ENCODE data around the gene SMARCD1.

Gene SMARCD1

DNA sequence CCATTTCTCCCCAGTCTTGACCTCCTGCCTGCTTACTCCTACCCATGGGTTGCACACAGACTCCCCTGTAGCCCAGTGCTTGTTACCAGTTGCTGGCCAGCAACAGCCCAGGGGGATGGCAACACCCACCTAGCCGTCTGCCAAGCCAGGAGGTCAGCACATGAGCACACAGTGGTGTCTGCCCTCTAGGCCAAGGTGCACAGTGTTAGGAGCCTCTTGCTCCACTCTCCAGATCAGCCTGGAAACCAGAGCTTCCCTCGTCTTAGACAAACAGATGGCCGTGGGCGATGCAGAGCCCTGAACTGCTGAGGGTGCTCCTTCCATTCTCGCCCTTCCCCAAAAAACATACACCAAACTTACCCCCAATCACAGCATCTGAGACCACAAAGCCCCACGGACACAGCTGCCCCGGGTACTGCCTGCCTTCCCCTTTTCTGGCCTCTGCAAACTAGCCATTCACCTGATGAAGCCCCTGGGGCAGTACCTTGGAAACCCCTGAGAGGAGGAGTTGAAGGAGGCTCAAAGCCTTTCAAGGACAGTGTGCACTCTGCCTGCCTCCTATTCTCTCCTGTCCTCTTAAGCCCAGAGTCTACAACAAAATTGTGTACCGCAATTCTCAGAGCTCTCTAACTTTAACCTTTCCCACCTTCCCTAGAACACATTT is 17.6 kb downstream of the SMARCD1 start:
- H3K9me2 ChIP-seq (ENCODE audit: low read depth, low read length): no peaks in the 10 kb centered on the region
- H3K27ac ChIP-seq (ENCODE audit: low read depth, low read length, poor library complexity, severe bottlenecking): no peak overlapping the region
- H3K9ac ChIP-seq (ENCODE audit: low read length): no peak overlapping the region
- H4K20me1 ChIP-seq (ENCODE audit: insufficient read depth, low read length): no peaks in the 10 kb centered on the region
- no peak overlapping the region for H3K4me3 ChIP-seq (ENCODE audit: low read depth, low read length, poor library complexity, severe bottlenecking)
- H3K27me3 ChIP-seq (ENCODE audit: insufficient read depth, low read length): no peaks in the 10 kb centered on the region
- no peaks in the 10 kb centered on the region for H3F3A ChIP-seq (ENCODE audit: insufficient read depth, low read length)
- no peak overlapping the region for H2AFZ ChIP-seq (ENCODE audit: low read length)
- no peaks in the 10 kb centered on the region for H3K79me2 ChIP-seq (ENCODE audit: insufficient read depth, low read length)
- TF ChIP-seq EZH2 (IDR thresholded peaks at IDR 0.05; ENCODE audit: borderline replicate concordance, low read length) (no peak), CTCF (IDR thresholded peaks at IDR 0.05; ENCODE audit: low read length) (no peak)
- H3K4me2 ChIP-seq (ENCODE audit: low read length): no peak overlapping the region
- peaks cover 6% of the 10 kb centered on the region for H3K4me1 ChIP-seq (ENCODE audit: insufficient read depth, low read length, severe bottlenecking)
- H3K36me3 ChIP-seq (ENCODE audit: insufficient read depth, low read length): peaks cover 40% of the 10 kb centered on the region
- no peaks in the 10 kb centered on the region for H3K9me3 ChIP-seq (ENCODE audit: low read length)

GRCh38 chr12:50103351-50103750 is 18.2 kb downstream of the SMARCD1 start:
- H3K9me3 ChIP-seq (ENCODE audit: low read length): no peaks in the 10 kb centered on the region
- no peaks in the 10 kb centered on the region for H3F3A ChIP-seq (ENCODE audit: insufficient read depth, low read length)
- no peak overlapping the region for H3K27ac ChIP-seq (ENCODE audit: low read depth, low read length, poor library complexity, severe bottlenecking)
- no peaks in the 10 kb centered on the region for H3K27me3 ChIP-seq (ENCODE audit: insufficient read depth, low read length)
- no peak overlapping the region for H2AFZ ChIP-seq (ENCODE audit: low read length)
- no peaks in the 10 kb centered on the region for H4K20me1 ChIP-seq (ENCODE audit: insufficient read depth, low read length)
- no peaks in the 10 kb centered on the region for H3K9me2 ChIP-seq (ENCODE audit: low read depth, low read length)
- H3K4me3 ChIP-seq (ENCODE audit: low read depth, low read length, poor library complexity, severe bottlenecking): no peak overlapping the region
- no peak overlapping the region for H3K4me2 ChIP-seq (ENCODE audit: low read length)
- TF ChIP-seq CTCF (IDR thresholded peaks at IDR 0.05; ENCODE audit: low read length) (no peak), EZH2 (IDR thresholded peaks at IDR 0.05; ENCODE audit: borderline replicate concordance, low read length) (no peak)
- H3K9ac ChIP-seq (ENCODE audit: low read length): no peak overlapping the region
- H3K79me2 ChIP-seq (ENCODE audit: insufficient read depth, low read length): no peaks in the 10 kb centered on the region
- H3K4me1 ChIP-seq (ENCODE audit: insufficient read depth, low read length, severe bottlenecking): peaks cover 6% of the 10 kb centered on the region
- H3K36me3 ChIP-seq (ENCODE audit: insufficient read depth, low read length): peaks cover 34% of the 10 kb centered on the region

GRCh38 chr12:50103767-50104321 is 18.7 kb downstream of the SMARCD1 start, which contains the start of gene GPD1:
Gene GPD1 (plus strand): TSS chr12:50104008. CDS start chr12:50104051, 43 bp downstream.
- H3F3A ChIP-seq (ENCODE audit: insufficient read depth, low read length): no peaks in the 10 kb centered on the region
- no peaks in the 10 kb centered on the region for H3K27me3 ChIP-seq (ENCODE audit: insufficient read depth, low read length)
- TF ChIP-seq CTCF (IDR thresholded peaks at IDR 0.05; ENCODE audit: low read length) (no peak), EZH2 (IDR thresholded peaks at IDR 0.05; ENCODE audit: borderline replicate concordance, low read length) (no peak)
- no peak within 1 kb of the TSS for H2AFZ ChIP-seq (ENCODE audit: low read length)
- no peaks in the 10 kb centered on the region for H4K20me1 ChIP-seq (ENCODE audit: insufficient read depth, low read length)
- H3K9me3 ChIP-seq (ENCODE audit: low read length): no peaks in the 10 kb centered on the region
- H3K4me1 ChIP-seq (ENCODE audit: insufficient read depth, low read length, severe bottlenecking): peaks cover 6% of the 10 kb centered on the region
- no peaks in the 10 kb centered on the region for H3K79me2 ChIP-seq (ENCODE audit: insufficient read depth, low read length)
- no peaks in the 10 kb centered on the region for H3K9me2 ChIP-seq (ENCODE audit: low read depth, low read length)
- peaks cover 29% of the 10 kb centered on the region for H3K36me3 ChIP-seq (ENCODE audit: insufficient read depth, low read length)
- H3K9ac ChIP-seq (ENCODE audit: low read length): no peak within 1 kb of the TSS
- no peak within 1 kb of the TSS for H3K4me3 ChIP-seq (ENCODE audit: low read depth, low read length, poor library complexity, severe bottlenecking)
- H3K27ac ChIP-seq (ENCODE audit: low read depth, low read length, poor library complexity, severe bottlenecking): no peak within 1 kb of the TSS
- no peak within 1 kb of the TSS for H3K4me2 ChIP-seq (ENCODE audit: low read length)
